HG02884 (cell line): ENCODE data around the gene ANKRD52.

Source experiments
- ATAC-seq: cut with Tn5 transposase; IDR thresholded peaks from one replicate; pipeline ENCODE4 v1.9.1; 2021; ENCODE audit warnings: mild to moderate bottlenecking, moderate library complexity; ENCODE audit not compliant: unreplicated experiment

The ANKRD52 gene

DNA sequence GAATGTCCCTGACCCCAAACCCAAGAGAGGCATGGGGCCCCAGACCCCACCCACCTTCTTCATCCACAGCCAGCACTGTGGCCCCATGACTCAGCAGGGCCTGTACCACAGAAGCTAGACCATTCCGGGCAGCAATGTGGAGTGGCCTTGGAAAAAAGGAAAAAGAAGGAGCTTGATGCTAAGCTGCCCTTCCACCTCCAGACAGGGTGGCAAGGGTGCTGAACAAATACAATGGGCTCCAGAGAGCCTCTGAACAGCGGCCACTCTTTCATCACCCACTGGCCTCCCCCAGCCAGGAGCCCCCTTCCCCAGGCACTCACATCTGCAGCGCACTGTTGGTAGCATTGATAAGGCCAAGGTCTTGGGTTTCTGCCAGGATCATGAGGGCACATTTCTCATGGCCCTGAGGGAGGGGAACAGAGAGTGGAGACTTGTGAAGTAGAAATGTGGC lies 14.4 kb downstream of the ANKRD52 start:
- no peak for ATAC-seq

DNA sequence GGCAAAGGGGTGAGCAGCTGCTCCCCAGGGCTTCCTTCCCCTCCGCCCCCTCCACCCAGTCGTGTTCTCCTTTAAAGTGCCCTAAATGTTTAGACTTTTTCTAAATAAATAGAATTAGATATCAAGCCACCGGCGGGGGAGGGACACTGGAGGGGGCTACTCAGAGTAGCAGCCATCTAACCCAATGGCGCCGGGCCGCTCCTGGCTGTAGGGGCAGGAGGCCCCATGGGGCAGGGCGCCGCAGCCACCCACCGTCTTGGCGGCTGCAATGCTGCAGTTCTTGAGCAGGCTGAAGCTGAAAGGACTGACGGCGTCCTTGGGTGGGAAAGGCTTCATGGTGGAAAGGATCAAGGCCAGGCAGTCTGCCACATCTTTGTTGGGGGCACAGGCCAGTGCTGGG lies 15.2 kb downstream of the ANKRD52 start:
- no peak for ATAC-seq

DNA sequence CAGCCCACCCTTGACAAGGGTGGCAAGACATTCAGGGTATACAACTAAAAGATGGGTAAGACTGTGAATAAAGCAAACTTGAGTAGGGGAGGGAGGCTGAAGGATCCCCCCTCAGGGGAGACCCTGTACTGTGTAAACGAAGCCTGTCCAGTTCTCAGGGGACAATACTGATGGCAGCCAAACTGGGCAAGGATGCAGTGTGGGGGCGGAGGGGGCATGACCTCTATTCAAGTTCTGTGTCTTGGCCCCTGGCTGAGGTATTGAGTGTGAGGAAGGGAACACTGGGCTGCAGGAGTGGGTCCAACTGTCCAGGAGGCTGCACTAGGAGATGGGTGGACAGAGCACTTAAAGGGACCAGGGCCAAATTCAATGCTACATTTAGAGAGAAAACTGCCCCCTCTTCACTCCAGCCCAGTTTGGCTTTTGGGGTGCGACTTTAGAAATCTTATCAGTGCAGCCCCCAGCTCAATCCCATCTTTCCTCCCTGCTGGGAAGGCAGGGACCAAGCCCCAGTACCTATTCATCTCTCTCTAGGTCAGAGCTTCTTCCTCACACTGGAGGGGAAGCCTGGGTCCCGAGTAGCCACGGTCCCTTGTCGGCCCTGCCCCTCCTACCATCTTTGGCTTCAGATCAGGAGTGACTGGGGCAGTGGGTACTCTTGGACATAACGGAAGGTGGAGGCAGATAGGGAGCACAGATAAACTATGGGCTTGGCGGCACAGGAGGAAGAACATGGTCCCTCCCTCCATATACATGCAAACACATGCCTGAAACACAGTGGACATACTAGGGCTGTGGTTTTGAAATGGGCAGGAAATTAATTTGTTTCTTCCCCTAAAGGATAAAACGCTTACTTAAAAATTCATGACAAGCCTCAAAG lies 16.5 kb downstream of the ANKRD52 start:
- no peak for ATAC-seq

DNA sequence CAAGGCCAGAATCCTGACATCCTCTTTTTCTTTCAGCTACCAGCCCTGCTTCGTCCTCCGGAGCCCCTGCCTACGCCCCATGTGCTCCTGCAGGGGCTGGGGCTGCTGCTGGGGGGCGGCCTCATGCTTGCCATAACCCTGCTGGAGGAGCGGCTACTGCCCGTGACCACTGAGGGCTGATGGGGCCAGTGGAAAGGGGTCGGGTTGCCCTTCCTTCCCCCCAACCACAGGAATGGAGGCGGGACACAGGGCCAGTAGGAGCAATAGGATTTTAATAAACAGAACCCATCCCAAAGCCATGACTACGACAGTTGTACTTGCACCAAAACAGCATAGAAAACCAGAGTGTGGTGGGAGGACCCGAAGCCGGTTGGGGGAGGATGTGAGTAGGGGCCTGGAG lies 20.6 kb downstream of the ANKRD52 start:
- ATAC-seq, result no peak

DNA sequence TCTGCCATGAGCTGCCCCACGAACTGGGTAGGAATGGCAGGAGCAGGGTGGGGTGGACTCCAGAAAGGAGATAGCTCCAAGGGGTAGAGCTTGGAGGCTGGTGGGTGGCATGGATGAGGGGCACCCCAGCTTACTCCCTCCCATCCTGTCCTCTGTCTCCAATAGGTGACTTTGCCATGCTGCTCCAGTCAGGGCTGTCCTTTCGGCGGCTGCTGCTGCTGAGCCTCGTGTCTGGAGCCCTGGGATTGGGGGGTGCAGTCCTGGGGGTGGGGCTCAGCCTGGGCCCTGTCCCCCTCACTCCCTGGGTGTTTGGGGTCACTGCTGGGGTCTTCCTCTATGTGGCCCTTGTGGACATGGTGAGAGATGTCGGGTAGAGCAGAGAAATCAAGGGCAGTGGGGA lies 21.2 kb downstream of the ANKRD52 start:
- no peak for ATAC-seq

DNA sequence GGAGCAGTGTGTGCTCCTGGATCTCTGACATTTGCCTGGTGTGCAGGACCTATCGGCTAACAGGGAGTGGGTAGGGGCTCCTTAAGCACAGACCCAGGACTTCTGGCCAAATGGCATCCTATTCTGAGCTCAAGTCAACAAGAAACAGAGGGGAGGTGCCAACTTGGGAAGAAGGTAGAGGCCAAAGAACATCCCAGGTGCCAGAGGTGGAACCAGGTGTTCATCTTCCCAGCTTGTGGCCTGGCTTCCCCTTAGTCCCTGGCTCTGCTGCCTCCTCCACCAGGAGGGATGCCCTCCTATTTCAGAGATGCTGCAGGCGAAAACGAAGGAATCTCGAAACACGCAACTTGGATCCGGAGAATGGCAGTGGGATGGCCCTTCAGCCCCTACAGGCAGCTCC lies 22.1 kb downstream of the ANKRD52 start:
- no peak for ATAC-seq

DNA sequence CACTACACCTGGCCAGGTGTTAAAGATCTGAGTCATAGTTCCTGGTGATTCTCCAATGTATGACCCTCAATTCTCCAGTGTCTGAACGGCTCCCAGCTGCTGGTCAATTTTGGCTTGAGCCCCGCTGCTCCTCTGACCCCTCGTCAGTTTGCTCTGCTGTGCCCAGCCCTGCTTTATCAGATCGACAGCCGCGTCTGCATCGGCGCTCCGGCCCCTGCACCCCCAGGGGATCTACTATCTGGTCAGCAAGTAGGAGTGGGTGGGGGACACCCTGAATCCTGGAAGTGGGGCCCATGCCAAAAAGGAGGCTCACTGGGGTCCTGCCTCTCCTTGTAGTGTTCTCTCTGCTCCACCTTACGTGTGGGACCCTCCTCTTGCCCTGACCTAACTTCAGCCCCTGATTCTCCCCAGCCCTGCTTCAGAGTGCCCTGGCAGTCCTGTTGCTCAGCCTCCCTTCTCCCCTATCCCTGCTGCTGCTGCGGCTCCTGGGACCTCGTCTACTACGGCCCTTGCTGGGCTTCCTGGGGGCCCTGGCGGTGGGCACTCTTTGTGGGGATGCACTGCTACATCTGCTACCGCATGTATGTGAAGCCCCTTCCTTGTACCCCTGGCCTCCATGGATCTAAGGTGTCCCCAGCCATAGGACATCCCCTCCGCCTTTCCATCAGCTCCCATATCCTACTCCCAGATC lies 23.3 kb downstream of the ANKRD52 start:
- no peak for ATAC-seq

DNA sequence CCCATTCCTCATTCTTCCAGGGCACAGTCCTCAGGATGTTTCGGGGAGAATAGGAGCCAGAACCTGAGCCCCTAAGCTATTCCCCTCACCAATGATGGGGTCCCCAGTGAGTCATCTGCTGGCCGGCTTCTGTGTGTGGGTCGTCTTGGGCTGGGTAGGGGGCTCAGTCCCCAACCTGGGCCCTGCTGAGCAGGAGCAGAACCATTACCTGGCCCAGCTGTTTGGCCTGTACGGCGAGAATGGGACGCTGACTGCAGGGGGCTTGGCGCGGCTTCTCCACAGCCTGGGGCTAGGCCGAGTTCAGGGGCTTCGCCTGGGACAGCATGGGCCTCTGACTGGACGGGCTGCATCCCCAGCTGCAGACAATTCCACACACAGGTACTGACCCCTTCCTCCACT lies 27.0 kb downstream of the ANKRD52 start:
- no peak for ATAC-seq

DNA sequence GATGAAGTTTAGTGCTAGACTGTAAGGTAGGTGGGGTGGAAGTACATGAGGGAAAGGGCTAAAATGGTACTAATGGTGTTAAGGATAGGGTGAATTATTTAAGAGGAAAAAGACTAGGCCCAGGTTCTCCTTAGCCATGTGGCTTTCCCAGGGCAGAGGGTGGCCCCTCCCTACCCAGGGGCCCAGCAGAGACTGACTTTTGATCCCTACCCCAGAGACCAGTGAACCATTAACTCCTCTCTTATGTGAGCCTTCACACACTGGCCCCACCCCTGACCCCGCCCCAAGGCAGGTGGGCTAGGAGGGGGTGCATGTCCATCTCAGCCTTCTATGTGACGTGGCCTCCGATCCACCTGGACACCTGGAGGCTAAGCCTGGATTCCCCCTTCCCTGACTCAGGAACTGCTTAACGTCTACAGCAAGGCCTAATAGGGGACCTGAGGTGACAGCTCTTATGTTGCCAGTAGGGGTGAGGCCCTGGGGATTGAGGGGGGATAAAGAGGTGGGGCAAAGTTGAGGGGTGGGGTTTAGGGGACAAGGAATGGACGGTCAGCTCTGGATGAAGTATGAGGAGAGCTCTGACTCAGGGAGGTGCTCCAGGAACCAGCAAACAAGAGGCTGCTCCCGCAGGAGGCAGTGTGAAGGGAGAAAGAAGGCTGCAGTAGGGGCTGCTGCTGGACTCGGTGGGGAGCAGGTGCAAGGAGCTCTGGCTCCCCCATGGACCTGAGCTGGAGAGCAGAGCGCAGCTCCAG lies 27.6 kb downstream of the ANKRD52 start:
- no peak for ATAC-seq

DNA sequence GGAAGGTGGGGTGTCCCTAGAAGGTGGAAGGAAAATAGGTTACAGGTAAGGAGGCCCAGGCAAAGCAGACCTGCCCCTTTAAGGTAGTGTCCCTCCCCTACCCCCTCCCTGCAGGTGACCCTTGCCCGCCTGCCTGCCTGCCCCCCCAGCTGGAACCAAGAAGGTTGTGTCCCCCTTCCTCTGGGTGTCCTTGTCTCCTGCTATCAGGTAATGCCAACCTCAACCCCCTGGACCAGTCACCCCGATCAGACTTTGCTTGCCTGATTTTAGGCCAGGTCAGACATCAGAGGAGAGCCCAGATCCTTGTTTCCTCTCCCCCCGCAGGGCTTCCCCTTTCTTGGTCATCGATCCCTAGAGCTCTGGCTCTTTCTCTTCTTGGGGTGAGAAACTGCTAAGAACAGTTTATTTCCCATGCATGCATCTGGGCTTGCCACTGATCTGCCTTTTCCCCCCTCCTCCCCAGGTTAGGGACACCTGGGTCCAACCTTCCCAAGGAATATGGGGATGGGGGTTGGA lies 28.2 kb downstream of the ANKRD52 start, which contains the start of gene SLC39A5:
TSS of gene SLC39A5 (plus strand) at position 136 of the 516 bp plus-strand sequence. CDS start 1,224 bp downstream, outside the sequence.
- ATAC-seq, result no peak

DNA sequence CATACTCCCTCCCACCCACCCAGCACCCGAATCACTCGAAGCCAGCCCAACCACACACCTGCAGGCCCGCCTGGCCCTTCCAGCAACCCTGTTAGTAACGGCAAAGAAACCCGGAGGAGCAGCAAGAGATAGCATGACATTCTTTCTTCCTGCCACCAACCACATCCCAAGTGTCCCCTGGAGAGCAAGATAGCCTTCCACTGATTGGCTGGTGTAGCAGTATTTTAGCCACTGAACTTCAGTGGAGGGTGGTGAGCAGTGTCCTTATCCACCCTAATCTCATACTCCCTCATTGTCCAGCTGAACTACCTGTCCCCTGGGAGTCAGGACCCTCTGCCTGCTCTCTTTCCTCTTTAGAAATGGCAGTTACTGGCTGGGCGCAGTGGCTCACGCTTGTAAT lies 29.1 kb downstream of the ANKRD52 start:
- no peak for ATAC-seq

DNA sequence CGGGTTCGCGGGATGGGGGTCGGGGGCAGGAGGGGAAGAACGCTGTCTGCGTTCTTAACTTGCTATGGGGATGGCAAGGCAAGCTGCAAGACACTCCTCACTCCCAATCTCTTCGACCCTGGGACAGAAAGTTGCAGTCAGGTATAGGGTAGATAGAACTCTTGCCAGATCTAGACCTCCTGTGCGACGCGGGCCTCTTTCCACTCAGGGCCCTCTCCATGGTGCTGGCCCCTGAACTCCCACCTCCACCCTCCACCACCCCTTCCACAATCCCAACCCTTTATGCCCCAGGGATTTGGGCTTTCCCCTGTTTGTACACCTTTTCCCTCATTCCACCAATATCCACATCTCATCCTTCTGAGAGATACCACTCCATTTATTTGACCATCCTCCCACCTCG lies 33.2 kb downstream of the ANKRD52 start:
- no peak for ATAC-seq

DNA sequence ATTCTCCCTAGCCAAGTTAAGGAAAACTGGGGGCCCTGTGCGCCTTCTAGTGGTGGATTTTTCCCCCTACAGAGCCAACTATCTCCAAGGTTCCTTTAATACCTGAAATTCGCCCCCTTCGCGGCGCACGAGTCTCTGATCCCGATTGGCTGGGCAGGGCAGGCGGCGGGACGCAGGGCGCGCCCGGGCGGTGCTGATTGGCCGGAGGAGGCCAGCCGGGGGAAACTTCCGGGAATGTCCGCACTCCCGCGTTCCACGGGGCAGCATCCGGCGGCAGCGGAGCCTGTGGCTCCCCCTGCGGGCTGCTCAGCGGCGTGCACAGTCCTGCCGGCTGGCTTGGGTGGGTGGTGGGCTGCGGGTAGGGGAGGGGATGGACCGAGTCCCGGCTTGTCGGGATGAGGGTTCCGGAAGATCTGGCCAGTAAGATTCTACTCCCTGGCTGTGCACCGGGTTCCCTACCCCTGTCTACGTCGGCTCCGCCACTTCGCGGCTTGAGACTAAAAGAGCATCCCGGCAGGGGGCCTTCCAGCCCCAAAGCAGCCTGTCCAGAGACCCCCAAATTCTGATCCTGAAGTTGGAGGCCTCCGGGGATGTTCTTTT lies 34.0 kb downstream of the ANKRD52 start, which contains the start of gene NABP2:
TSS of gene NABP2 (plus strand) at position 241 of the 600 bp plus-strand sequence. CDS start 515 bp downstream, outside the sequence.
- ATAC-seq, result peak; percentile 64

DNA sequence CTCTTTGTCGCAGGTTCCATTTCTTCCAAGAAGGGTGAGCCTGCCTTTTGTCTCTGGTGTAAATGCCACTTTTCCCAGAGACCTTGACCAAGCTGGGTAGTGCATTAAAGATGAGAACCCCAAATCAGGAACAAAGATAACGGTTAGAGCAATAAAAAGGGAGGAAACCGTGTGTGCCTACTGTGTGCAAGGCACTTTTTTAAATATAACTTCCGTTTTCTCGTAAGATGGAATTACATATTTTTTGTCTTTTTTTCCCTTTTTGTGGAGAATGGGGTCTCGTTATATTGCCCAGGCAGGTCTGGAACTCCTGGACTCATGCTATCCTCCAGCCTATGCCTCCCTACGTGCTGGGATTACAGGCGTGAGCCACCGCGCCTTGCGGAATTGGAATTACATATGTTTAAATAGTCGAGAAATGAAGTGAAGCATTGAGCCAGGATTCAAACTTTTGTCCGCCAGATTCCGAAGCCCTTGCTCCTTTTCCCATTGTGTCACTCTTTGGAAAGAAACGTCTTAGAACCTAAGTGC lies 34.5 kb downstream of the ANKRD52 start:
- ATAC-seq, result no peak

DNA sequence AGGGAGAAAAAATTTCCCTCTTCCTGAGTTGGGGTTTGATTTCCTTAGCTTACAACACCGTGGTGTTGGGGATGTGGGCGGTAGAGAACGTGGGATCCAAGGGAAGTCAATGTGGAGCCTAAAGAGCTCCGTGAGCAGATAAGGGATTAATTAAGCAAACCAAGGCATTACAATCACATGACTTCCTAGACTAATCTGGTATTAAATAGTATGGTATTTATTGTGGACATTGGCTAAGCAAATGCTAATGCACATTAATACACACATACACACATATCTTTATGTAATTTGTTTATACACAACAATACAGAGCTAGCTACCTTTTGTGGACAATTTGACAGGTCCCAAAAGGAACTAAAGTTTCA lies 35.7 kb downstream of the ANKRD52 start:
- no peak for ATAC-seq

DNA sequence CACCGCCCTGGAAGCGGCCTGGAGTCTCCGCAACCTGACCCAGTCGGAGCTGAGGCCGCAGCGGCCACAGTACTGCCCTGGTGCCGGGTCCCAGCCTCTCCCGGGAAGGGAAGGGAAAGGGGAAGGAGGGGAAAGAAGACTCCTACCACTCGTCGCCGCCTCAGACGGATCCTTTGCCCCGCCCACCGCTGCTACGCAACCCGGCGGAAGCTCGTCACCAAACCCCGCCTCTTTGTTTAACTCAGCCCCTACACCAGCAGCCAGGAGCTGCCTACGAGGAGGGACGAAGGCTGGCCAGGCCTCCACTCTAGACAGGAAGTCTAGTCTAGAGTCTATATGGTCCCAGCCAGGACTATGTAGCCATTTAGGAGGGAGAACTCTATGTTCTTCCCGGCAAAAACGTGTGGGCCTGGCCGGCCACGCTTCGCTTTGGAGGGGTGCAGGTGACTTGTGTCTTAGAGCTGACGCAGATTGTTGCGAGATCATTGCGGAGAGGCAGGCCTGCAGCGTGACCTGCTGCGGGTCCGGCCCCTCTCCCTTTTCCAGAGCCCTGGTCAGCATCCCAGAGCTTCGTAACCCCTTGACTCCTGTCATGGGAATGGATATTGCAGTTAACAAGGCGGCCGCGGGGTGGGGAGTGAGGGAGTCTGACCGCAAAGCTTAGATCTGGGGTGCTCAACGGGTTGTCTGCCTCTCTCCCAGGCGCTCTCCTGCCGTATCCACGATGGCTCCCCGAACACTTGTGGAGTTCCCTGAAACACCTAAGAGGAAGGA lies 36.2 kb downstream of the ANKRD52 start, which contains the start of gene RNF41:
TSS of gene RNF41 (minus strand) at position 166 of the 774 bp plus-strand sequence. CDS start 7,875 bp downstream, outside the sequence.
- peak; percentile 73 for ATAC-seq

DNA sequence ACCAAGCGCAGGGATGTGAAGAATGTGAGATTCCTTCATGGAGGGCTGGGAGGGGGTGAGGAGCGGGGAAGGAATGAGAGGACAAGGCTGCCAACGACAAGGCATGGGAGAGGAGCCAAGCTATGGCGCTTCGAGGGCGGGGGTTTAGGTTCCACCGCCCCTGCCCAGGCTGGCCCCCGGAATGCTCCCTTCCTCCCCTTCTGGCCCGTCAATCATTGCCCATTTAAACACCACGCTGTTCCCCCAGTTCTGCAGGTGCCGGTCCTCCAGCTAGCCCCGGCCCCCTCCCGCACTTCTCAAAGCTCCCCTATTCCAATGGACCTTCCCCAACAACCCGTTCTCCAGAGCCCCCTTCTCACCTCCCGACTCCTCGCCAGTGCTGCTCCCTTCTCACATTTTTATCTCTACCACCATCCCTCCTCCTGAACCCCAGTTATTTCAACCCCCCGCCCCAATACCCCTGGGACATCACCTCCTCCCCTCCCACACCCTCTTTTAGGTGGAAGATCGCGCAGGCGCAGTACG lies 36.9 kb downstream of the ANKRD52 start:
- peak; percentile 18 for ATAC-seq

DNA sequence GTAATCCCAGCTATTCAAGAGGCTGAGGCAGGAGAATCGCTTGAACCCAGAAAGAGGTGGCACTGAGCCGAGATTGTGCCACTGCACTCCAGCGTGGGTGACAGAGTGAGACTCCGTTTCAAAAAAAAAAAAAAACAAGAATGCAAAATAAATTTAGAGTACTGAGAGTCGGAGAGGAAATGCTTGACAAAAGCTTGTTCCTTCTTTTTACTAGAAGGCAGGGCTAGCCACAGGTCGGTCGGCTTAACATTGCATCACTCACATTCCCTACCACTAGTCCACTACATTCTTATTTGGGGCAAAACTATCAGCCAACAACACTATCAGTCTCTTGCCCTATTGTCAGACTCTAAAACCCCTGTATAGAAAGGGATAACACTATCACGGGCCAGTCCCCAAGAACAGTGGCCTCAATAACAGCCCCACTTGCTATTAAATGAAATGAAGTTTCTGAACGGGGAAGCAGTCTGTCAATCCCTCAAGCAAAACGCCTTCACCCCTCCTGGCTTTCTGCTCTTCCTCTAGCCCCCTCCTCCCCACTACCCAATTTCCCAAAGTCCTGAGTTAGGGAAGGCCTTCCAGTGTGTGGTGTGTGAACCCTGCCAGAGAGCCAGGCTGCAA lies 37.5 kb downstream of the ANKRD52 start:
- no peak for ATAC-seq

DNA sequence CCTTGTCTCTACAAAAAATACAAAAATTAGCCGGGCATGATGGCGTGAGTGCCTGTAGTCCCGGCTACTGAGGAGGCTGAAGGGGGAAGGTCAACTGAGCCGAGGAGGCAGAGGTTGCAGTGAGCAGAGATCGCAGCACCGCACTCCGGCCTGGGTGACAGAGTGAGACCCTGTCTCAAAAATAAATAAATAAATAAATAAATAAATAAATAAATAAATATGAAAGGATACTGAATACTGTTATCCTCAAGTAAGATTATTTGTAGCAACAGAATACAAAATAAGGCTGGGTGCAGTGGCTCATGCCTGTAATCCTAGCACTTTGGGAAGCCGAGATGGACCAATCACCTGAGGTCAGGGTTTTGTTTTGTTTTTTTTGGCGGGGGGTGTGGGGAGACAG lies 38.3 kb downstream of the ANKRD52 start:
- no peak for ATAC-seq
